RWPE1 (cell line): ENCODE results near the gene SNAP47.
A peak's percentile ranks its signal among the peaks of the same experiment; 100 is the strongest.

Source experiments
- CTCF ChIA-PET: fragments of 350-600 bp; sonication (Branson Sonifier 250); formaldehyde crosslinking; extraction: SDS; loops from one replicate; lab custom pipeline; 2021; lab: Yijun Ruan, JAX
- POLR2A ChIA-PET: fragments of 400-600 bp; formaldehyde crosslinking; extraction: SDS; loops from one replicate; lab custom pipeline; 2020; ENCODE audit warnings: antibody characterized with exemption; ENCODE audit not compliant: low non-redundant PET; lab: Yijun Ruan, JAX
- DNase-seq: peaks from one replicate; pipeline ENCODE4 v3.0.0; 2012; ENCODE audit warnings: low spot score
- H3K27ac ChIP-seq: fragments of 450-650 bp; 2 replicates; pipeline ENCODE4 v1.5.1; 2017
- CTCF ChIP-seq: fragments of 450-650 bp; conservative IDR thresholded peaks from 2 replicates; pipeline ENCODE4 v1.5.1; 2017; ENCODE audit warnings: low read depth, mild to moderate bottlenecking

Gene SNAP47

GRCh38 chr1:227790034-227790400, 54.8 kb downstream of the SNAP47 start:
- POLR2A ChIA-PET, result no interaction called here
- CTCF ChIA-PET, result interaction anchor here (0.9 to 1.2 kb wide), 2 partner anchors 16 to 60 kb away, joined by 3 to 5 read pairs; no protein-coding TSS in a partner anchor

GRCh38 chr1:227790868-227791267, 55.6 kb downstream of the SNAP47 start:
- TF ChIP-seq CTCF, result no peak
- no peak for DNase-seq
- CTCF ChIA-PET, result interaction anchor here (0.7 kb wide), 1 partner anchor 29 kb away, joined by 3 read pairs; no protein-coding TSS in a partner anchor
- POLR2A ChIA-PET, result no interaction called here
- H3K27ac ChIP-seq, result no peak overlapping the region

More at GRCh38 chr1:227790034-227790400, 54.8 kb downstream of the SNAP47 start:
- no peak overlapping the region for H3K27ac ChIP-seq
- no peak for DNase-seq
- no peak for TF ChIP-seq CTCF

- ChIA-PET CTCF (interaction anchor here (0.6 to 0.8 kb wide), 2 partner anchors 14 to 701 kb away, joined by 3 read pairs; no protein-coding TSS in a partner anchor), POLR2A (no interaction called here)
- no peak for DNase-seq
- no peak overlapping the region for H3K27ac ChIP-seq
- no peak for TF ChIP-seq CTCF
Measured at GRCh38 chr1:227791425-227792143, 56.3 kb downstream of the SNAP47 start.

GRCh38 chr1:227792216-227793078, 57.2 kb downstream of the SNAP47 start:
- ChIA-PET POLR2A (no interaction called here), CTCF (interaction anchor here (0.7 to 1.2 kb wide), 2 partner anchors 14 to 156 kb away, joined by 3 to 5 read pairs; no protein-coding TSS in a partner anchor)
- DNase-seq, result no peak
- TF ChIP-seq CTCF, result no peak
- peak overlapping the region; percentile 83; the same call in 1 of the 2 replicates for H3K27ac ChIP-seq

- ChIA-PET POLR2A (no interaction called here), CTCF (interaction anchor here (0.6 to 4.4 kb wide), 5 partner anchors 9 to 155 kb away, joined by 3 to 21 read pairs (median 3); no protein-coding TSS in a partner anchor)
- no peak for TF ChIP-seq CTCF
- no peak for DNase-seq
- H3K27ac ChIP-seq, result peak overlapping the region; percentile 83
Measured at GRCh38 chr1:227793079-227793947, 58.1 kb downstream of the SNAP47 start.
